Measurements from ENCODE around the gene NRCAM.
A peak's percentile ranks its signal among the peaks of the same experiment; 100 is the strongest.
"Not testable (repeated sequence)": the region's sequence is repeated elsewhere in the genome, so short reads cannot be mapped to it uniquely, and the experiment has no call there.

Gene NRCAM

DNA sequence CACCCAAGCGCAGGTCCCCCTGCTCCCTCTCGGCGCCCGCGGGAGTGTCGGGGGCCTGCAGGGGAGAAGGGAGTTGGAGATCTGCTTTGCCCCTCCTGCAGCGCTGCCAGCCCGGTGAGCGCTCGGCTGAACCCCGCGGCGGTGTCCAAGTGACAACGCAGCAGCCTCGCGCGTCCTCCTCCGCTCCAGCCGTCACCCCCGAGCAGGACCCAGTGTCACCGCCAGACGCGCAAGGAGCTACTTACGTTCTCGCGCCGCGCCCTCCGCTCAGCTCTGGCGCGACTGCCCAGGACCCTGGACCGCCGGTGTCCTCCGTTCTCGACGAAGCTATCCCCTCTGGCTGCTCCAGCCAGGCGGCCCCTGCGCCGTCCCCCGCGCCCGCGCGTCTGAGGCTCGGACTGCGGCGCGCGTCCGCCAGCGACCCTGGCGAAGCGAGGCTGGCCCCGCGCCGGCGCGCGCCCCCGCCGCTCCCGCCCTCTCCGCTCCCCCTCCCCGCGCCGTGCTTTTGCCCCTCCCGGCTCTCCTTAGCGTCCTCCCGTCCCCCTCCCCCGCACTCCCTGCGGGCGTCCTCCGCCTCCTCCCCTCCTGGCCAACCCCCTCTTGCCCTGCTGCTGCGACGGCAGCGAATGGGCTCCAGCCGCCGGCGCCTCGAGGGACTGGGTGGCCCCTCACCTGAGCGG, at the start of gene NRCAM:
Gene NRCAM, minus strand, starts transcription at position 439 of the 680 bp plus-strand sequence. CDS start 216,372 bp downstream, outside the sequence.
- Histone ChIP-seq H3K9ac (ENCODE audit: low read length in 2 of 2) (no peak within 1 kb of the TSS), H3K27ac (ENCODE audit: low read length) (no peak within 1 kb of the TSS), H3K27me3 (ENCODE audit: control insufficient read depth in 1 of 2, insufficient read depth in 2 of 2, low read length in 2 of 2) (peaks cover 24 to 50% of the 10 kb centered on the region in 2 donors), H3K9me3 (ENCODE audit: control insufficient read depth in 2 of 2, low read length in 2 of 2) (no peaks in the 10 kb centered on the region), H3K4me1 (ENCODE audit: control insufficient read depth, insufficient read depth, low read length) (peaks cover 13% of the 10 kb centered on the region), H3K36me3 (ENCODE audit: control insufficient read depth in 2 of 2, insufficient read depth in 2 of 2, low read length in 2 of 2) (no peaks in the 10 kb centered on the region), H3K4me3 (ENCODE audit: low read length in 2 of 2) (peak within 1 kb of the TSS; percentile 49 to 66)

DNA sequence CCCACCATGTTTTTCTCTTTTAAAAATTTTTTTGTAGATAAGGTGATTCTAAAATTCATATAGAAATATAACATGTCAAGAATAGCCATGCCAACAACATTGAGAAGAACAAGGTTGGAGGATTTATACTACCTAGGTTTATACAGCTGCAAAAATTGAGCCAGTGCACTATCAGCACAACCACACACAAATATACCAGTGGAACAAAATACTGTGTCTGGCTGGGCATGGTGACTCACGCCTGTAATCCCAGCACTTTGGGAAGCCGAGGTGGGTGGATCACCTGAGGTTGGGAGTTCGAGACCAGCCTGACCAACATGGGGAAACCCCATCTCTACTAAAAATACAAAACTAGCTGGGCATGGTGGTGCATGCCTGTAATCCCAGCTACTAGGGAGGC, 48.3 kb upstream of the NRCAM start:
- H3K4me3 ChIP-seq (ENCODE audit: low read length in 2 of 2); H3K36me3 ChIP-seq (ENCODE audit: control insufficient read depth in 2 of 2, insufficient read depth in 2 of 2, low read length in 2 of 2); H3K27me3 ChIP-seq (ENCODE audit: control insufficient read depth in 1 of 2, insufficient read depth in 2 of 2, low read length in 2 of 2); H3K9ac ChIP-seq (ENCODE audit: low read length in 2 of 2); H3K9me3 ChIP-seq (ENCODE audit: control insufficient read depth in 2 of 2, low read length in 2 of 2); H3K4me1 ChIP-seq (ENCODE audit: control insufficient read depth, insufficient read depth, low read length); H3K27ac ChIP-seq (ENCODE audit: low read length): not testable (repeated sequence)

DNA sequence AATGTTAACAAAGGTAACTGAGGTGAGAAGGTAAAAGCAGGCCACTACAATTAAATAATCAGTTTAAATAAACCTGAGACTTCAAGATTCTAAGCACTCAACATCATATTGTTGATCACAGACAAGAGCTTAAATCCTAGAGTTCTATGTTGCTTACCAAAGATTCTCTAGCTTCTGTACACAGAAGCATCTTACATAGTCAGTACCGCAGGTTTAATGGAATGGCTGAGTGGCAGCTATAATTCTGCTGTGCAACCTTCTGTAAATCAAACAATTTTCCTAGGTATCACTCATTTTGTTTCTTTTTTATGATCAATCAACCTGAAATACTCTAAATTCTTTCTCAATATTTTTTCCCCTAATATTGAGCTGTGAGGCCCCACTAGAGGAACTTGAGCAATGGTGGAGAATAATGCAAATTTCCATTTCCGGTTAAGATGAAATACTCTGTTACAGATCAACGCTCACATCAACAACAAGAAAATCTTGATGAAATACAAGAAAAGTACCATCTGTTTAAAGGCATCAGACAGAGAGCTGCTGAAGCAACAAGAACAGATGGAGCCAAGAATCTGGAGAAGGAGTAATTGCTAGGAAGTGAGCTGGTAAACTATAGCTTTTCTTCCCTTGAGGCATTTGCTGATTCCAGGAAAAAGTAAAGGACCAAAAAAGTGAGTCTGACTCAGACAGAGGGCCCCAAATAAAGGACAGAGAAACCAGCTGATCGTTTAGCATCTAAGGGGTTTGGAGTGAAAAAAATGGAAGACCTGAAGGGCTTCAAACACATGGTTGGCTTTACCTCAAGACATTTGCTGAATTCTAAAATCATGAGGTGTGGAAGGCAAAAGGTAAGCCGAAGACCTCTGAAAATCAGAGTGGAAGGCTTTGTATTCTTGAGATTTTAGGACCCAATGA, 47.1 kb upstream of the NRCAM start:
- Histone ChIP-seq H3K4me1 (ENCODE audit: control insufficient read depth, insufficient read depth, low read length) (no peaks in the 10 kb centered on the region), H3K4me3 (ENCODE audit: low read length in 2 of 2) (no peak overlapping the region), H3K9ac (ENCODE audit: low read length in 2 of 2) (no peak overlapping the region), H3K27ac (ENCODE audit: low read length) (no peak overlapping the region), H3K27me3 (ENCODE audit: control insufficient read depth in 1 of 2, insufficient read depth in 2 of 2, low read length in 2 of 2) (no peaks in the 10 kb centered on the region), H3K9me3 (ENCODE audit: control insufficient read depth in 2 of 2, low read length in 2 of 2) (no peaks in the 10 kb centered on the region), H3K36me3 (ENCODE audit: control insufficient read depth in 2 of 2, insufficient read depth in 2 of 2, low read length in 2 of 2) (peaks cover 5 to 6% of the 10 kb centered on the region in 2 donors)

DNA sequence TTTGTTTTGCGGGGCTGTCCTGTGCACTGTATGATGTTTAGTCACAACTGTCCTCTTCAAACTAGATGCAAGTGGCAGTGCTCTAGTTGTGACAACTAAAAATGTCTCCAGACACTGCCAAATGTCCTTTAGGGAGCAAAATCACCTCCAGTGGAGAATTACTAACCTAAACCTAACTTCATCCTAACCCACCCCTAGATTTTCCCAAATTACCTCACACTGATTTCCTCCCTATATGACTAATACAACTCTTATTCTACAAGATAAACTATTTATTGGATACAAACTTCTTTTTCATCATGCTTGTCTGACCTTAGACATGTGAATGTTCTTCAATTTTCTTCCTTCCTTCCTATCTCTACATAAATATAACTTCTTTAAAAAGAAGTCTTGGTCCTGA, 43.3 kb upstream of the NRCAM start:
- H3K36me3 ChIP-seq (ENCODE audit: control insufficient read depth in 2 of 2, insufficient read depth in 2 of 2, low read length in 2 of 2): peaks cover 5 to 6% of the 10 kb centered on the region in 2 donors
- H3K4me3 ChIP-seq (ENCODE audit: low read length in 2 of 2): no peak overlapping the region
- no peak overlapping the region for H3K9ac ChIP-seq (ENCODE audit: low read length in 2 of 2)
- no peaks in the 10 kb centered on the region for H3K9me3 ChIP-seq (ENCODE audit: control insufficient read depth in 2 of 2, low read length in 2 of 2)
- H3K27ac ChIP-seq (ENCODE audit: low read length): no peak overlapping the region
- H3K4me1 ChIP-seq (ENCODE audit: control insufficient read depth, insufficient read depth, low read length): no peaks in the 10 kb centered on the region
- no peaks in the 10 kb centered on the region for H3K27me3 ChIP-seq (ENCODE audit: control insufficient read depth in 1 of 2, insufficient read depth in 2 of 2, low read length in 2 of 2)

DNA sequence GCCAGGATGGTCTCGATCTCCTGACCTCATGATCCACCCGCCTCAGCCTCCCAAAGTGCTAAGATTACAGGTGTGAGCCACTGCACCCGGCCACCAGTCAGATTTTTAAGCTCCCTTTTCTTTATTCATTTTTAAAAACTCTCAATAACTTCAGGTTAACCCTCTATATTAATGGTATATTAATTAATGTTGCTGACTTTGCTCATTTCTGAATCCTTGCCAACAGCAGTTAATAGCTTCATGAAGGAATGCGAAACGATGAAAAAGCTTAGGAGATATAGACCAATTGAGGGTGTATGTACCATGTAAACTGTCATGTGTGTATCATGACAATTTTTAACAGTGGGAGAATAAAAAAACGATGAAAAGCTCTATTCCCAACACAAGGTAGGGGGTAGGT, 42.2 kb upstream of the NRCAM start:
- Histone ChIP-seq H3K36me3 (ENCODE audit: control insufficient read depth in 2 of 2, insufficient read depth in 2 of 2, low read length in 2 of 2) (peaks cover 5 to 6% of the 10 kb centered on the region in 2 donors), H3K9ac (ENCODE audit: low read length in 2 of 2) (no peak overlapping the region)

DNA sequence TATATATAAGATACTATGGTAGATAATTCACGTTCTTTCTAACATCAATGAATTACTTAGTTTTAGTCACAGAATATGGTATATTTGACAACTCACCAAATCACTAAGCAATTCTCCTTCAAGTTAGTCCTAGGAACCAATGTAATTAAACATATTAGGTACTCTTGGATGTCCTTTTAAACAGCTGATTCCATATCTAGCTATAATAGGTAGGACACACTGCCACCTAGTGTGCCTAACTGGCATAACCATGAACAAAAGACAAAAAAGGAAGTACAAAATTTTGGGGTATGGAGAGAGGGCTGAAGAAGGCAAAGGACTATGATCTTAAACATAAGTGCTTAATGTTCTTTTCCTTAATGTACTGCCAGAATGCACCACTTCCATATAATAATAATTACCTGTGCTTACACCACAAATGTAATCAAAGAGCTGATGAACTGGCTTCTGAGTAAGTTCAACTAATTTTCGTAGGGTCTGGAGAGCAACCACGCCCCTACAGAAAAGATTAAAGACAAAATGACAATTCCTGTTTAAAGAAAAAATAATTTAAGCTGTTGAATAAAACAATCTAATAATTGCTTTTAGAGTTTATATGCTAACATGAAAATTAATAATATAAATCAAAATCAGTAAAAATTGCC, 41.0 kb upstream of the NRCAM start:
- no peak overlapping the region for H3K4me3 ChIP-seq (ENCODE audit: low read length in 2 of 2)
- no peaks in the 10 kb centered on the region for H3K9me3 ChIP-seq (ENCODE audit: control insufficient read depth in 2 of 2, low read length in 2 of 2)
- H3K36me3 ChIP-seq (ENCODE audit: control insufficient read depth in 2 of 2, insufficient read depth in 2 of 2, low read length in 2 of 2): peaks cover 6 to 9% of the 10 kb centered on the region in 2 donors
- no peak overlapping the region for H3K9ac ChIP-seq (ENCODE audit: low read length in 2 of 2)
- H3K4me1 ChIP-seq (ENCODE audit: control insufficient read depth, insufficient read depth, low read length): no peaks in the 10 kb centered on the region
- no peak overlapping the region for H3K27ac ChIP-seq (ENCODE audit: low read length)
- H3K27me3 ChIP-seq (ENCODE audit: control insufficient read depth in 1 of 2, insufficient read depth in 2 of 2, low read length in 2 of 2): no peaks in the 10 kb centered on the region

More for the DNA sequence above, 42.2 kb upstream of the NRCAM start:
- Histone ChIP-seq H3K4me1 (ENCODE audit: control insufficient read depth, insufficient read depth, low read length) (no peaks in the 10 kb centered on the region), H3K27ac (ENCODE audit: low read length) (no peak overlapping the region), H3K27me3 (ENCODE audit: control insufficient read depth in 1 of 2, insufficient read depth in 2 of 2, low read length in 2 of 2) (no peaks in the 10 kb centered on the region), H3K4me3 (ENCODE audit: low read length in 2 of 2) (no peak overlapping the region), H3K9me3 (ENCODE audit: control insufficient read depth in 2 of 2, low read length in 2 of 2) (no peaks in the 10 kb centered on the region)

DNA sequence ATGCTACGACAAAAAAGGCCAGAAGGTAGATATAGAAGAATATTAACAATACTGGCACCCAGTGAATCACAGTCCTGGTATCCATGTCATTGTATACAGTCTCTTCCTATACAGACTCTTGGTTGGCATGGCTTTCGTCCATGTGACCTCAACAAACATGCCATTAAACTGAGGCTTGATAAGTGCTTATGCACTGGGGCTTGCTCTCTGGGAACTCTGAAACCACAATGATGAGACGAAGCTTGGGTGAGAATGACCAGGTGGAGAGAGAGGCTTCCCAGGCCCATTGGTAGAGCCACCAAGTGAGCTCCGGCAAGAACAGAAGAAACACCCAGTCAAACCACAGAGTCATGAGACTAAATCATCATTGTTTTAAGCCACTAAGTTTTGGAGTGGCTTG, 36.5 kb upstream of the NRCAM start:
- Histone ChIP-seq H3K4me3 (ENCODE audit: low read length in 2 of 2) (no peak overlapping the region), H3K27ac (ENCODE audit: low read length) (no peak overlapping the region), H3K9ac (ENCODE audit: low read length in 2 of 2) (no peak overlapping the region), H3K27me3 (ENCODE audit: control insufficient read depth in 1 of 2, insufficient read depth in 2 of 2, low read length in 2 of 2) (no peaks in the 10 kb centered on the region), H3K36me3 (ENCODE audit: control insufficient read depth in 2 of 2, insufficient read depth in 2 of 2, low read length in 2 of 2) (peaks cover 0 to 10% of the 10 kb centered on the region in 2 donors), H3K4me1 (ENCODE audit: control insufficient read depth, insufficient read depth, low read length) (no peaks in the 10 kb centered on the region), H3K9me3 (ENCODE audit: control insufficient read depth in 2 of 2, low read length in 2 of 2) (no peaks in the 10 kb centered on the region)

DNA sequence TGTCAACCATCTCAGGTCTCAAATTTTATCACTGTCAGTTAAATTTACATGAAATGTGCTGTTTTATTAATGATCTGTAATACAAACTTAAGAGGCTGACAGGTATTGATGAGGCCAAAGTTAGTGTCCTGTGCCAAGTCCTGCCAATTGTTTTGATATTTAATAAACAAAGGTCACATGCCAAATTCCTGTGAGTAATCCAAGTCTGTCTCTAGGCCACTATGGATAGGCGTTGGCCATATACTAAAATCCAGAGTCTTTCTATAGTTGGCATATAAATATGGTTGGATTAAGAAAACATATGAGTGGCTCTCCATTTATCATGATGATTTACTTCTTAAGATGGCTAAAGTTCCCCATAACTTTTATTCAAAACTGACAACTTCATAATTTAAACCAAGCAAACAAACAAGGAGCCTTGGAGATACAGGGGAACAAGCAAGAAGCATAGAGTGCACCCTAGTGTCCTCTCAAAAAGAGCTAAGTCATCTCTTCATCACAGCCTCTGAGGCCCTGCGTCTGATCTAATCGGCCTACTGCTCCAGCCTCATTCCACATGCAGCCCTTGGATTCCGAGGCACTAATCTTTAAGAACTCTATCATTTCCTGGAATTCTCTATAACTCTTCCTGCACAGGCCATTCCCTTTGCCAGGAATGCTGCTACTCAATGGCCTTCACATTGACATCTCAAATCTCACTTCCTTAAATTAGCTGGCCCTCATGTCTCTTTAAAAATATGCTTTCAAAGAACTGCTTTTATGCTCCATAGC, 32.7 kb upstream of the NRCAM start:
- Histone ChIP-seq H3K9ac (ENCODE audit: low read length in 2 of 2) (no peak overlapping the region), H3K27ac (ENCODE audit: low read length) (no peak overlapping the region), H3K4me1 (ENCODE audit: control insufficient read depth, insufficient read depth, low read length) (no peaks in the 10 kb centered on the region), H3K27me3 (ENCODE audit: control insufficient read depth in 1 of 2, insufficient read depth in 2 of 2, low read length in 2 of 2) (no peaks in the 10 kb centered on the region), H3K4me3 (ENCODE audit: low read length in 2 of 2) (no peak overlapping the region), H3K9me3 (ENCODE audit: control insufficient read depth in 2 of 2, low read length in 2 of 2) (no peaks in the 10 kb centered on the region), H3K36me3 (ENCODE audit: control insufficient read depth in 2 of 2, insufficient read depth in 2 of 2, low read length in 2 of 2) (peaks cover 0 to 13% of the 10 kb centered on the region in 2 donors)

DNA sequence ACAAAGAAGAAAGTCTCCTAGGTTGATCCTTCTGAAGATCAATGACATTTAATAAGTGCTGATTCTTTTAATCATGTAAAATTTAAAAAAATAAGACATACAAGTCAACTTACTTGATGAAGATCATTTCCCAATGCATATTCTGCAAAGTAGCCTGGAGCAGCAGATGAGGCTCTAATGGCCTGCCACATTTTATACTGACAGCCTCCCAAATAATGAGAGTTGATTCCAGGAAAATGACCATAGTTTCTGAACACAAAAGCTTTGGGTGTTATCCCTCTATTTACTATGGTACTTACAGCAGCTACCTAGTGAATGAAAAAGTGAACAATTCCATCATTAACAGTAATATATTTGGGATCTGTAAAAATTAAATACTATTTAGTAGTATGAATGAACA, 31.4 kb upstream of the NRCAM start:
- Histone ChIP-seq H3K27me3 (ENCODE audit: control insufficient read depth in 1 of 2, insufficient read depth in 2 of 2, low read length in 2 of 2) (no peaks in the 10 kb centered on the region), H3K9me3 (ENCODE audit: control insufficient read depth in 2 of 2, low read length in 2 of 2) (no peaks in the 10 kb centered on the region), H3K36me3 (ENCODE audit: control insufficient read depth in 2 of 2, insufficient read depth in 2 of 2, low read length in 2 of 2) (peaks cover 0 to 9% of the 10 kb centered on the region in 2 donors), H3K27ac (ENCODE audit: low read length) (no peak overlapping the region), H3K4me1 (ENCODE audit: control insufficient read depth, insufficient read depth, low read length) (no peaks in the 10 kb centered on the region), H3K9ac (ENCODE audit: low read length in 2 of 2) (no peak overlapping the region), H3K4me3 (ENCODE audit: low read length in 2 of 2) (no peak overlapping the region)

DNA sequence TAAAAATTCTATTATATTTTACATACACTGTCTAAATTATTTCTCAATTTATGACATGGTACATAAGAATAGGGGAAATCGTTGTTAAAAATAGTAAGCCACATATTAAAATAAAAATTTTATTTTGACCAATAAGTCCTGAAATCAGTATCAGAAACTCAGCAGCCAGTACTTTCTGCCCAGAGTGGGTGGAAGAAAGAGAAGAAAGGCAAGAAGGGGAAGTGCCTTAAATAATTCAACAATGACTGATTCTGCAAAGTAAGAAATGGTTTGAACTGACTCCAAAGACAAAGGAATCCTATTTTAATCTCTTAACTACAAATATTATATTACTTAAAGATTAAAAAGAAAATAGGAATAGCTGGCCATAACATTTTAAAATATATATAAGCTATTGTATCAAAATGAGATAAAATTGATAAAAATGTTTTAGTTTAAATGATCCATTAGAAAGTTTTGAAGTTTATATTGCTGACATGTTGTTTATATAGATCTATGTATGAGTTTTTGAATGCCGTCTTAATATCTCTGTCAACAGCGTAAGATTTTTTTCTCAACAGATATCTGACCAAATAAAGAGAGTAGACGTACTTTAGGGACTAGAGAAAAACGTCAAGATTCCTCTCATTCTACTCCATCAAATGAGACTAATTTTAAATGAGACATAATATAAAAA, 30.2 kb upstream of the NRCAM start:
- no peaks in the 10 kb centered on the region for H3K27me3 ChIP-seq (ENCODE audit: control insufficient read depth in 1 of 2, insufficient read depth in 2 of 2, low read length in 2 of 2)
- H3K9ac ChIP-seq (ENCODE audit: low read length in 2 of 2): no peak overlapping the region
- H3K36me3 ChIP-seq (ENCODE audit: control insufficient read depth in 2 of 2, insufficient read depth in 2 of 2, low read length in 2 of 2): peaks cover 0 to 9% of the 10 kb centered on the region in 2 donors
- H3K9me3 ChIP-seq (ENCODE audit: control insufficient read depth in 2 of 2, low read length in 2 of 2): no peaks in the 10 kb centered on the region
- no peak overlapping the region for H3K27ac ChIP-seq (ENCODE audit: low read length)
- no peaks in the 10 kb centered on the region for H3K4me1 ChIP-seq (ENCODE audit: control insufficient read depth, insufficient read depth, low read length)
- H3K4me3 ChIP-seq (ENCODE audit: low read length in 2 of 2): no peak overlapping the region
